Endothelial cell of umbilical vein (primary cell): ENCODE data around the gene KMT2B.

ENCODE experiments used
- JUN ChIP-seq: IDR thresholded peaks from 2 replicates; pipeline ENCODE4 v1.6.1; 2011; ENCODE audit warnings: borderline replicate concordance, low read depth; ENCODE audit not compliant: insufficient read length, insufficient read depth
- MYC ChIP-seq: IDR thresholded peaks from one replicate; pipeline ENCODE4 v1.6.1; 2011; ENCODE audit warnings: mild to moderate bottlenecking, low read depth, low read length
- POLR2A ChIP-seq: IDR thresholded peaks from 2 replicates; pipeline ENCODE4 v1.6.1; 2012; ENCODE audit warnings: low read depth, mild to moderate bottlenecking, control low read depth, low read length
- POLR2AphosphoS5 ChIP-seq: IDR thresholded peaks from 2 replicates; pipeline ENCODE4 v1.6.1; 2012; ENCODE audit warnings: low read depth, mild to moderate bottlenecking, control low read depth, low read length, moderate library complexity; ENCODE audit not compliant: insufficient read depth
- TF ChIP-seq, protein P1 (sequence below), 2 donors: IDR thresholded peaks; 1 replicate in 1 of 2; 2 replicates in 1 of 2; pipeline ENCODE4 v1.5.1; 2011; ENCODE audit warnings: low read length in 2 of 2, mild to moderate bottlenecking in 2 of 2, moderate library complexity in 2 of 2, control low read depth in 1 of 2, inconsistent platforms in 1 of 2, low read depth in 1 of 2; ENCODE audit not compliant: insufficient read depth in 1 of 2; ENCODE audit errors: extremely low read depth in 1 of 2

DNA sequence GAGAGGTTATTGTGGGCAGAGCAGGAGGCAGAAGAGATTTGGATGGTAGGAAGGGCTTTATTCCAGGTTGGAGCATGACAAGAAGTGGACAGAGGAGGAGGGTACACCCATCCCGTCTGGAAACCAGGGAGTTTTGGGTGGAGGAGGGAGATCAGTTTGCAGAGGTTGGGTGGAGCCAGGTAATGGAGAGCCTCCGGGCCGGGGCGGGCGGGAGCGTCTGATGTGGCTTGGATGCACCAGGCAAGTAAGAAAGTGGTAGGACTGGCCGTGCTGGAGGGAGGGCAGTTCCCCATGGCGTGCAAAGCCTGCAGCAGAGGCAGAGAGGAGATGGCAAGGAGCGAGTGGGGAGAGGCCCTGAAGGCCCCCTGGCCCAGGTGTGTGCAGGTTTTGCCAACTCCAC, 13.6 kb downstream of the KMT2B start:
- TF ChIP-seq JUN (no peak), POLR2AphosphoS5 (no peak), MYC (no peak), POLR2A (no peak)
- TF ChIP-seq, protein P1, sequence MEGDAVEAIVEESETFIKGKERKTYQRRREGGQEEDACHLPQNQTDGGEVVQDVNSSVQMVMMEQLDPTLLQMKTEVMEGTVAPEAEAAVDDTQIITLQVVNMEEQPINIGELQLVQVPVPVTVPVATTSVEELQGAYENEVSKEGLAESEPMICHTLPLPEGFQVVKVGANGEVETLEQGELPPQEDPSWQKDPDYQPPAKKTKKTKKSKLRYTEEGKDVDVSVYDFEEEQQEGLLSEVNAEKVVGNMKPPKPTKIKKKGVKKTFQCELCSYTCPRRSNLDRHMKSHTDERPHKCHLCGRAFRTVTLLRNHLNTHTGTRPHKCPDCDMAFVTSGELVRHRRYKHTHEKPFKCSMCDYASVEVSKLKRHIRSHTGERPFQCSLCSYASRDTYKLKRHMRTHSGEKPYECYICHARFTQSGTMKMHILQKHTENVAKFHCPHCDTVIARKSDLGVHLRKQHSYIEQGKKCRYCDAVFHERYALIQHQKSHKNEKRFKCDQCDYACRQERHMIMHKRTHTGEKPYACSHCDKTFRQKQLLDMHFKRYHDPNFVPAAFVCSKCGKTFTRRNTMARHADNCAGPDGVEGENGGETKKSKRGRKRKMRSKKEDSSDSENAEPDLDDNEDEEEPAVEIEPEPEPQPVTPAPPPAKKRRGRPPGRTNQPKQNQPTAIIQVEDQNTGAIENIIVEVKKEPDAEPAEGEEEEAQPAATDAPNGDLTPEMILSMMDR (IDR thresholded peaks at IDR 0.05; ENCODE audit: extremely low read depth in 1 of 2, insufficient read depth in 1 of 2, low read depth in 1 of 2, low read length in 2 of 2) = no peak
